ENCODE data around the gene CASS4. TPM values are rescaled to one million over a fixed set of nuclear protein-coding genes. Genes with fewer than 3 reads are reported as not detected.

Gene CASS4
- total RNA-seq, 1 experiment from 2014 or later = 0.64 TPM

- Mint-ChIP-seq H3K36me3 (ENCODE audit: insufficient read depth, unreplicated experiment) (peaks cover 100% of the 10 kb centered on the region), H3K4me3 (ENCODE audit: unreplicated experiment) (no peak overlapping the region), H3K27me3 (ENCODE audit: insufficient read depth, unreplicated experiment) (no peaks in the 10 kb centered on the region), H3K9me3 (ENCODE audit: unreplicated experiment) (no peaks in the 10 kb centered on the region), H3K27ac (ENCODE audit: unreplicated experiment) (no peak overlapping the region), H3K4me1 (ENCODE audit: low read depth, unreplicated experiment) (peaks cover 8% of the 10 kb centered on the region)
- intact Hi-C loops (cut with micrococcal nuclease; ENCODE audit: unreplicated experiment) = no loop called here
- Histone ChIP-seq H3K4me1 (no peaks in the 10 kb centered on the region), H3K27me3 (replicated peaks; ENCODE audit: control insufficient read depth, insufficient read depth, low read length) (no peaks in the 10 kb centered on the region), H3K4me3 (ENCODE audit: low read depth, low read length) (no peak overlapping the region), H3K9me3 (no peaks in the 10 kb centered on the region), H3K36me3 (ENCODE audit: control insufficient read depth, insufficient read depth, low read length) (peaks cover 2% of the 10 kb centered on the region)
- BruUV-seq (replicated peaks) = no TSS peak
- ChIA-PET POLR2A (no interaction called here), CTCF (no interaction called here)
- TF ChIP-seq, protein P1, sequence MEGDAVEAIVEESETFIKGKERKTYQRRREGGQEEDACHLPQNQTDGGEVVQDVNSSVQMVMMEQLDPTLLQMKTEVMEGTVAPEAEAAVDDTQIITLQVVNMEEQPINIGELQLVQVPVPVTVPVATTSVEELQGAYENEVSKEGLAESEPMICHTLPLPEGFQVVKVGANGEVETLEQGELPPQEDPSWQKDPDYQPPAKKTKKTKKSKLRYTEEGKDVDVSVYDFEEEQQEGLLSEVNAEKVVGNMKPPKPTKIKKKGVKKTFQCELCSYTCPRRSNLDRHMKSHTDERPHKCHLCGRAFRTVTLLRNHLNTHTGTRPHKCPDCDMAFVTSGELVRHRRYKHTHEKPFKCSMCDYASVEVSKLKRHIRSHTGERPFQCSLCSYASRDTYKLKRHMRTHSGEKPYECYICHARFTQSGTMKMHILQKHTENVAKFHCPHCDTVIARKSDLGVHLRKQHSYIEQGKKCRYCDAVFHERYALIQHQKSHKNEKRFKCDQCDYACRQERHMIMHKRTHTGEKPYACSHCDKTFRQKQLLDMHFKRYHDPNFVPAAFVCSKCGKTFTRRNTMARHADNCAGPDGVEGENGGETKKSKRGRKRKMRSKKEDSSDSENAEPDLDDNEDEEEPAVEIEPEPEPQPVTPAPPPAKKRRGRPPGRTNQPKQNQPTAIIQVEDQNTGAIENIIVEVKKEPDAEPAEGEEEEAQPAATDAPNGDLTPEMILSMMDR (IDR thresholded peaks at IDR 0.05; ENCODE audit: insufficient read depth in 1 of 2, low read depth in 1 of 2, low read length in 1 of 2, severe bottlenecking in 1 of 2, unreplicated experiment in 1 of 2) = no peak
- DNase-seq = no peak
Observed at GRCh38 chr20:56378386-56378785, 33.7 kb upstream of the CASS4 start.

- Histone ChIP-seq H3K36me3 (ENCODE audit: control insufficient read depth, insufficient read depth, low read length) (peaks cover 5% of the 10 kb centered on the region), H3K4me3 (ENCODE audit: low read depth, low read length) (no peak overlapping the region), H3K4me1 (no peaks in the 10 kb centered on the region), H3K27me3 (replicated peaks; ENCODE audit: control insufficient read depth, insufficient read depth, low read length) (no peaks in the 10 kb centered on the region), H3K9me3 (no peaks in the 10 kb centered on the region)
- H3K4me1 Mint-ChIP-seq (ENCODE audit: low read depth, unreplicated experiment) = peaks cover 10% of the 10 kb centered on the region
- POLR2A ChIA-PET = interaction anchor here (1.8 kb wide), 1 partner anchor 12 kb away, joined by 9 read pairs; the partner anchor contains the start of genes AURKA and CSTF1
- no peaks in the 10 kb centered on the region for H3K27me3 Mint-ChIP-seq (ENCODE audit: insufficient read depth, unreplicated experiment)
- H3K27ac Mint-ChIP-seq (ENCODE audit: unreplicated experiment) = no peak overlapping the region
- BruUV-seq (replicated peaks) = no TSS peak
- intact Hi-C loops (cut with micrococcal nuclease; ENCODE audit: unreplicated experiment) = no loop called here
- H3K36me3 Mint-ChIP-seq (ENCODE audit: insufficient read depth, unreplicated experiment) = peaks cover 86% of the 10 kb centered on the region
- CTCF ChIA-PET = interaction anchor here (0.9 kb wide), 1 partner anchor 11 kb away, joined by 3 read pairs; the partner anchor contains the start of gene AURKA
- TF ChIP-seq, protein P1 (IDR thresholded peaks at IDR 0.05; ENCODE audit: insufficient read depth in 1 of 2, low read depth in 1 of 2, low read length in 1 of 2, severe bottlenecking in 1 of 2, unreplicated experiment in 1 of 2) = no peak
- H3K4me3 Mint-ChIP-seq (ENCODE audit: unreplicated experiment) = no peak overlapping the region
- H3K9me3 Mint-ChIP-seq (ENCODE audit: unreplicated experiment) = no peaks in the 10 kb centered on the region
- DNase-seq = no peak
Observed at GRCh38 chr20:56380375-56380774, 31.7 kb upstream of the CASS4 start.

DNA sequence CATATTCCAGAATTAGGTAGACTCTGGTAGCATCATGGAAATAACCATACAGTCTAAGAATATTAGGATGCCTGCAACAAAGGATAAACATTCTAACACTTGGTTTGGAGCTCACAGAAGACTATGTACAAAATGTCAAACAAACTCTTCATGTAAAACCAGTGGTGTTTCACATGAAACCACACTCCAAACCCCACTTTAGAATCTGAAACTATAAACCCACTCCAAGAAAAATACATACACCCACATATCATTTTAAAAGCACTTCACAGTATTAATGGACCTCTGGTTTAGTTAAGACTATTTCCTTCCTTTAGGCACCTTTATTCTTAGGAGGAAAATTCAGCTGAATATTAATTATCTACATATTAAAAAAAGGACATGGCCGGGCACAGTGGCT is 30.6 kb upstream of the CASS4 start:
- Mint-ChIP-seq H3K9me3 (ENCODE audit: unreplicated experiment) (no peaks in the 10 kb centered on the region), H3K27ac (ENCODE audit: unreplicated experiment) (no peak overlapping the region), H3K4me1 (ENCODE audit: low read depth, unreplicated experiment) (peaks cover 19% of the 10 kb centered on the region), H3K27me3 (ENCODE audit: insufficient read depth, unreplicated experiment) (no peaks in the 10 kb centered on the region), H3K36me3 (ENCODE audit: insufficient read depth, unreplicated experiment) (peaks cover 74% of the 10 kb centered on the region), H3K4me3 (ENCODE audit: unreplicated experiment) (no peak overlapping the region)
- H3K4me1 ChIP-seq = no peaks in the 10 kb centered on the region
- intact Hi-C loops (cut with micrococcal nuclease; ENCODE audit: unreplicated experiment) = no loop called here
- no peak for DNase-seq
- H3K9me3 ChIP-seq = no peaks in the 10 kb centered on the region
- H3K36me3 ChIP-seq (ENCODE audit: control insufficient read depth, insufficient read depth, low read length) = peaks cover 5% of the 10 kb centered on the region
- no peaks in the 10 kb centered on the region for H3K27me3 ChIP-seq (replicated peaks; ENCODE audit: control insufficient read depth, insufficient read depth, low read length)
- POLR2A ChIA-PET = interaction anchor here (1.8 kb wide), 1 partner anchor 11 kb away, joined by 9 read pairs; the partner anchor contains the start of genes AURKA and CSTF1
- CTCF ChIA-PET = no interaction called here
- BruUV-seq (replicated peaks) = no TSS peak
- TF ChIP-seq, protein P1 (IDR thresholded peaks at IDR 0.05; ENCODE audit: insufficient read depth in 1 of 2, low read depth in 1 of 2, low read length in 1 of 2, severe bottlenecking in 1 of 2, unreplicated experiment in 1 of 2) = no peak
- H3K4me3 ChIP-seq (ENCODE audit: low read depth, low read length) = no peak overlapping the region
